ENCODE results near the gene ITPR2.

ITPR2 gene

DNA sequence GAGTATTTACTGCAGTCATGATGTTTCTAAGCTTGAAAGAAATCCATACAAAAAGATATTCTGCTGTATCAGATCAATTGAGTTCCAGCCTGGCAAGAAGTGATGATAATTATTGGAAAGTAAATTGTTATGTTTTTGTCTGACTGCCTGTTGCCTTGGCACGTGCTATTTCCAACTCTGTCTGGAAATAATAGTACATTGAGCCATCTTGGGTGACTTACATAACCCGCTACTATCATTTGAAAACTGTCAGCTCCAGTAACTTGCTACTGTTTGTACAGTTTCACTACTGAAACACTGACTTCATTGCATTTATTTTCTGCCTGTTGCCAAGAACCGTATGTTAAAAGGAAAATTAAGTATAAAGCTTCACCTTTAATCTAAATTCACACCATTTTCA lies 318.6 kb downstream of the ITPR2 start:
- H3K36me3 ChIP-seq (ENCODE audit: control insufficient read depth, insufficient read depth, low read length): no peaks in the 10 kb centered on the region
- peak; percentile 22 for DNase-seq (ENCODE audit: extremely low read depth, insufficient read length)
- no peak overlapping the region for H3K4me3 ChIP-seq (replicated peaks; ENCODE audit: low read depth, low read length)
- no peaks in the 10 kb centered on the region for H3K27me3 ChIP-seq (replicated peaks; ENCODE audit: control insufficient read depth, insufficient read depth, low read length)
- TF ChIP-seq, protein P1, sequence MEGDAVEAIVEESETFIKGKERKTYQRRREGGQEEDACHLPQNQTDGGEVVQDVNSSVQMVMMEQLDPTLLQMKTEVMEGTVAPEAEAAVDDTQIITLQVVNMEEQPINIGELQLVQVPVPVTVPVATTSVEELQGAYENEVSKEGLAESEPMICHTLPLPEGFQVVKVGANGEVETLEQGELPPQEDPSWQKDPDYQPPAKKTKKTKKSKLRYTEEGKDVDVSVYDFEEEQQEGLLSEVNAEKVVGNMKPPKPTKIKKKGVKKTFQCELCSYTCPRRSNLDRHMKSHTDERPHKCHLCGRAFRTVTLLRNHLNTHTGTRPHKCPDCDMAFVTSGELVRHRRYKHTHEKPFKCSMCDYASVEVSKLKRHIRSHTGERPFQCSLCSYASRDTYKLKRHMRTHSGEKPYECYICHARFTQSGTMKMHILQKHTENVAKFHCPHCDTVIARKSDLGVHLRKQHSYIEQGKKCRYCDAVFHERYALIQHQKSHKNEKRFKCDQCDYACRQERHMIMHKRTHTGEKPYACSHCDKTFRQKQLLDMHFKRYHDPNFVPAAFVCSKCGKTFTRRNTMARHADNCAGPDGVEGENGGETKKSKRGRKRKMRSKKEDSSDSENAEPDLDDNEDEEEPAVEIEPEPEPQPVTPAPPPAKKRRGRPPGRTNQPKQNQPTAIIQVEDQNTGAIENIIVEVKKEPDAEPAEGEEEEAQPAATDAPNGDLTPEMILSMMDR (IDR thresholded peaks at IDR 0.05; ENCODE audit: insufficient read depth, low read length, poor library complexity, severe bottlenecking): no peak

GRCh38 chr12:26513363-26514043 lies 319.5 kb downstream of the ITPR2 start:
- no peaks in the 10 kb centered on the region for H3K27me3 ChIP-seq (replicated peaks; ENCODE audit: control insufficient read depth, insufficient read depth, low read length)
- TF ChIP-seq, protein P1 (IDR thresholded peaks at IDR 0.05; ENCODE audit: insufficient read depth, low read length, poor library complexity, severe bottlenecking): no peak
- no peak overlapping the region for H3K4me3 ChIP-seq (replicated peaks; ENCODE audit: low read depth, low read length)
- no peak for DNase-seq (ENCODE audit: extremely low read depth, insufficient read length)
- H3K36me3 ChIP-seq (ENCODE audit: control insufficient read depth, insufficient read depth, low read length): no peaks in the 10 kb centered on the region

- H3K27me3 ChIP-seq (replicated peaks; ENCODE audit: control insufficient read depth, insufficient read depth, low read length): no peaks in the 10 kb centered on the region
Observed at GRCh38 chr12:26512213-26512612, 320.8 kb downstream of the ITPR2 start.

DNA sequence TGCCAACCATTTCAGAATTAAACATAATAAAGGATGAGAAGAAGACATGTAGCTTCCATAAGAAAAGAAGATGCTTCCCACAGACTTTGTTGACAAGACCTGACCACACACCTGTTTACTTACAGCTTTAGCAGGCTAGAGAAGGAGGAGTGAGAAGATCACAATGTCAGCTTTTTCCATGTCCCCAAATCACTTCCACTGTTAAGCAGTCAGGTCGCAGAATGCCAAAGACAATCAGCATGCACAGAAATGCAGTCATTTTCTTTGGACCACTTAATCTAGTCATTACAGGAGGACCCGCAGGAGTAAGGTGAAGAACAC lies 322.7 kb downstream of the ITPR2 start:
- H3K36me3 ChIP-seq (ENCODE audit: control insufficient read depth, insufficient read depth, low read length): no peaks in the 10 kb centered on the region
- no peak for DNase-seq (ENCODE audit: extremely low read depth, insufficient read length)
- H3K27me3 ChIP-seq (replicated peaks; ENCODE audit: control insufficient read depth, insufficient read depth, low read length): no peaks in the 10 kb centered on the region
- TF ChIP-seq, protein P1 (IDR thresholded peaks at IDR 0.05; ENCODE audit: insufficient read depth, low read length, poor library complexity, severe bottlenecking): no peak
- no peak overlapping the region for H3K4me3 ChIP-seq (replicated peaks; ENCODE audit: low read depth, low read length)

More at GRCh38 chr12:26512213-26512612, 320.8 kb downstream of the ITPR2 start:
- no peak for DNase-seq (ENCODE audit: extremely low read depth, insufficient read length)
- Histone ChIP-seq H3K4me3 (replicated peaks; ENCODE audit: low read depth, low read length) (no peak overlapping the region), H3K36me3 (ENCODE audit: control insufficient read depth, insufficient read depth, low read length) (no peaks in the 10 kb centered on the region)
- TF ChIP-seq, protein P1 (IDR thresholded peaks at IDR 0.05; ENCODE audit: insufficient read depth, low read length, poor library complexity, severe bottlenecking): no peak

GRCh38 chr12:26507613-26508012 lies 325.4 kb downstream of the ITPR2 start:
- TF ChIP-seq, protein P1 (IDR thresholded peaks at IDR 0.05; ENCODE audit: insufficient read depth, low read length, poor library complexity, severe bottlenecking): no peak
- Histone ChIP-seq H3K27me3 (replicated peaks; ENCODE audit: control insufficient read depth, insufficient read depth, low read length) (no peaks in the 10 kb centered on the region), H3K4me3 (replicated peaks; ENCODE audit: low read depth, low read length) (no peak overlapping the region), H3K36me3 (ENCODE audit: control insufficient read depth, insufficient read depth, low read length) (no peaks in the 10 kb centered on the region)
- no peak for DNase-seq (ENCODE audit: extremely low read depth, insufficient read length)
